Epithelial cell of proximal tubule (primary cell): ENCODE data around the gene ARHGEF17. TPM values are rescaled to one million over a fixed set of nuclear protein-coding genes. Genes with fewer than 3 reads are reported as not detected.

Experiments
- DNase-seq: peaks from one replicate; pipeline ENCODE4 v3.0.0-alpha.2; 2011; ENCODE audit warnings: low read depth
- H3K4me3 ChIP-seq: 2 replicates; pipeline ENCODE4 v1.5.1; 2011; ENCODE audit warnings: low read depth, mild to moderate bottlenecking, low read length
- total RNA-seq: library from RNA; depleted of rRNA; stranded (reverse); fragments of >200 nt; gene quantifications from 2 replicates; pipeline ENCODE4 v1.2.3, GENCODE V29; 2015
- TF ChIP-seq, protein P1 (sequence below): conservative IDR thresholded peaks from 2 replicates; pipeline ENCODE4 v1.5.1; 2012; ENCODE audit warnings: low read depth, mild to moderate bottlenecking, low read length

ARHGEF17 gene
- total RNA-seq, 1 donor from 2014 or later, result 26.4 TPM

DNA sequence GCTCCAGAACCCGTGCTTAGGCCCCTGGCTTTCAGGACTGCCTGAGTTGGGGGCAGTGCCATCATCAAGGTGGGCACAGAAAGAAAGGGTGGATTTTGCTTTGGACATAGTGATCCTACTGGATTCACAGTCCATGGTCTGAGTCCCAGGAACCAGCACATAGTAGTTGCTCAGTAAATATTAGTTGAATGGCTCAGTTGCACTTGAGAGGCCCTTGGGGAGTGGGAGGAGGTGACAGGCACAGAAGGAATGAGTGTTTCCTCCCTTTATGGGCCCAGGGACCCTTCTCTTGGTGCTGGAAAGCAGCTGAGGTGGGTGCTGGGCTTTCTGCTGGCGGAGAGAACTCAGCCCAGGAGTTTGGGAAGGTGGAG lies 16.6 kb downstream of the ARHGEF17 start:
- no peak overlapping the region for H3K4me3 ChIP-seq
- no peak for DNase-seq
- TF ChIP-seq, protein P1, sequence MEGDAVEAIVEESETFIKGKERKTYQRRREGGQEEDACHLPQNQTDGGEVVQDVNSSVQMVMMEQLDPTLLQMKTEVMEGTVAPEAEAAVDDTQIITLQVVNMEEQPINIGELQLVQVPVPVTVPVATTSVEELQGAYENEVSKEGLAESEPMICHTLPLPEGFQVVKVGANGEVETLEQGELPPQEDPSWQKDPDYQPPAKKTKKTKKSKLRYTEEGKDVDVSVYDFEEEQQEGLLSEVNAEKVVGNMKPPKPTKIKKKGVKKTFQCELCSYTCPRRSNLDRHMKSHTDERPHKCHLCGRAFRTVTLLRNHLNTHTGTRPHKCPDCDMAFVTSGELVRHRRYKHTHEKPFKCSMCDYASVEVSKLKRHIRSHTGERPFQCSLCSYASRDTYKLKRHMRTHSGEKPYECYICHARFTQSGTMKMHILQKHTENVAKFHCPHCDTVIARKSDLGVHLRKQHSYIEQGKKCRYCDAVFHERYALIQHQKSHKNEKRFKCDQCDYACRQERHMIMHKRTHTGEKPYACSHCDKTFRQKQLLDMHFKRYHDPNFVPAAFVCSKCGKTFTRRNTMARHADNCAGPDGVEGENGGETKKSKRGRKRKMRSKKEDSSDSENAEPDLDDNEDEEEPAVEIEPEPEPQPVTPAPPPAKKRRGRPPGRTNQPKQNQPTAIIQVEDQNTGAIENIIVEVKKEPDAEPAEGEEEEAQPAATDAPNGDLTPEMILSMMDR, result no peak

DNA sequence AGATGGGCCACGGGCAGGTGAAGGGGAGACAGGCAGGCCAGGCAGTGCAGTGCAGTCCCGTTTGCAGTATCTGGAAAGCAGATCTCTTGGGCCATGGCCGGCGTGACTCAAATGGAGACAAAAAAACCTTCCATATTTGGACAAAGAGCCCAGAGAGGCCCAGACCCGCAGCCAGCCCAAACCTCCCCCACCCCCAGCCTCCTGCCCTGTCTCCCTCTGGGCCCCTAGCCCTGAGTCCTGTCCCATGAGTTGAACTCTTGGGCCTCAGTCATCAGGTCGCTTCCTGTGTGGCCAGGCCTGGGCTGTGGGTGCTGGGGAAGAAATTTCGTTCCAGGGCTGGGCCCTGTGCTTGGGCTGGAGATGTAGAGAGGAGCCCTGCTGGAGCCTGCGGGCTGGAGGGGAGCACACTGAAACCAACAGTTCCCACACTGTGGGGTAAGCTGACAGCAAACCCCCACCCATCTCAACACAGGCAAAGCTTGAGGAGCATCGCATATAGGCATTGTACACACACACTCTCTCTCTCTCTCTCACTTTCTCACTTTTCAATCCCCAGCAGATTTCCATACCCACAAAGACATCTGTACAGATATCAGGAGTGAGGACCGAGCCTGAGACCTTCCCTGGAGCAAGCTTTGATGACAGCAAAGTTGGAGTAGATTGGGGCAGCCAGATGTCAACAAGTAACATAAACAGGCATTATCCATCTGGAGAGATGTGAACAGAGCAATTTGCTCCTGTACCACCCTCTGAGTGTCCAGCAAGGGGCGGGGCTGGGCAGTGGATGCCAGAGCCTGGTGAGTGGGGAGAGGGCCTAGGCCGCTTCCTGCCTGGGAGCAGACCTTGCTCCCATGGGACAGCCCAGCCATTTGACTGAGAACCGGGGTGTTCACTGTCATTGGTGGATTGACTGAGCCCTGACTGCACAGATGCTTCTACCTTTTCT lies 17.2 kb downstream of the ARHGEF17 start:
- TF ChIP-seq, protein P1, result no peak
- no peak overlapping the region for H3K4me3 ChIP-seq
- no peak for DNase-seq

DNA sequence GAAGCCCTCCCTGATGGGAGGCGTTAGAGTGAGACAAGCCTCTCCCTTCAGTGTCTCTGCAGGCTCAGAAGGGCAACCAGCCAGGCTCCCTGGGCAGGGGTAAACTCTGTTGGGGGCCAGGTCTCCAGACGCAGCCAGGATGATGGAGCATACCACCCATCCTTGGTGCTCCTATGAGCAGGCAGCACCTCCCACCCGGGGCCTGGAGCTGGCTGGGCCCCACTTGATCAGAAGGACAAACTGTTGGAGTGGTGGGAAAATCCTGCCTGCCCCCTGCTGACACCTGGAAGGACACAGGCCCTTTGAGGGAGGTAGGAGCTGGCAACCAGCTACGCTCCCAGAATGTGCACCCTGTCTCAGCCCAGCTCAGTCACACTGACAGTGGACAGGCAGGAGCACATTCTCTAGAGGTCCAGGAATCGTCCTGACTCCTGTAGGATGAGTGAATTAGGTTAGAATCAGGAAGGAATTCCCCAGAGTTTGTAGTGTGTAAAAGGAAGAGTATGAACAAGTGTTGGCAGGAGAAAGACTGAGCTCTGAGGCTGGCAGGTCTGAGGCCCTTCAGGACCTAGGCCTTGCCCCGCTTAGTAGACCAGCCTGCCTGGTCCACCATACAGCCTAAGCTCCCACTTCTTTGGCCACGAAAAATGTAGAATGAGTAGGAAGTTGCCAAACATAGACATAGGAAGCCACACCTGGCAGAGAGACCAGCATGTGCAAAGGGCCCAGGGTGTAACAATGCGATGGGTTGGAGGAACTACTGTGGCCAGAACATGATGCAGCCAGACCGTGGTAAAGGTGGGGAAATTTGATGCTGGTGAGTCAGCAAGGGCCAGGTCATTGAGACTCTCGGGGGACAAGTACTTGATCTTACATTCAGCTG lies 19.1 kb downstream of the ARHGEF17 start:
- TF ChIP-seq, protein P1, result no peak
- H3K4me3 ChIP-seq, result no peak overlapping the region
- DNase-seq, result no peak

DNA sequence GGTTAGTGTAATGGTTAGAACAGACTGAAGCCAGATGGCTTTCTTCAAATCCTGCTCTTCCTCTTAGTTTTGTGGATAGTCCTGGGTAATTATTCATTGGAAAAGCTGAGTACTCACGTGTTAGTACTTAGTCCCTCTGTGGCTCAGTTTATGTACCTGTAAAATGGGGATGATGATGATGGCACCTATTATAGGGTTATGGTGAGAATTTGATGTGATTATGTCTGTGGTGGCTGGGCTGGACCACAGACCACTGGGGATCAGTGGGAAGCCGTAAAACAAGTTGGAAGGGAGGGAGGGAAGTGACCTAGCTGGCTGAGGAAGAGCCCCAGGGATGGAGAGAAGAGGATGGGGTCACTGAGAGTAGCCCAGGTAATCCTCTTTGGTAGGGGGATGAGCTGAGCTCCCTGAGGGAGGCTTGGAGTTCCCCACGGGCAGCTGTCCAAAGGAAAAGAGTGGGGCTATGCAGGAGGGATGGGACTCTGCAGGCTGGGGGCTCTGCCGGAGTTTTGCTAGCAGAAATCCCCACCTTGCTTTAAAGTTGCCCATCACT lies 19.8 kb downstream of the ARHGEF17 start:
- DNase-seq, result no peak
- H3K4me3 ChIP-seq, result no peak overlapping the region
- TF ChIP-seq, protein P1, result no peak

DNA sequence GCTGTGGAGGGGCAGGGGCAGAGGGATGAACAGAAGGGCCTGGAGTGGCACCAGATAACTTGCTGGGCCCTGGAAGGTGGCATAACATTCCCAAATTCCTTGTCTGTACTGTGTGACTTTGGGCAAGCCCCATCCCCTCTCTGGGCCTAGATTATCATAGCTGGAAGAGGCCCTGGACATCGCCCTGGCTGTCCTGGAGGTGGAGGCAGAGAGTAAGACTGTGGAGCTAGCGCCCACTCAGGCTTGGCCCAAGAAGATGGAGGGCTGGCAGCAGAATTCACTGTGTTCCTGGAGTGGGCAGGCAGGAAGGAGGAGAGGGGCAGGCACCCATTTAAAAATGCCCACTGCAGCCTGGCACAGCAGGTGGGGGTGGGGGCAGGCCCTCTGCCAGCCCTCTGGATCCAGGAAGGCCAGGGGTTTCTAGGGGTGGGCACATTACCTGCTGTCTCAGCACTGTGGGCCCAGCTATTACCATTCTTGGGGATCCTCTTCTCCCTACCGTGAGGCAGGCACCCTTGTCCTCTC lies 22.6 kb downstream of the ARHGEF17 start:
- no peak for DNase-seq
- H3K4me3 ChIP-seq, result no peak overlapping the region
- TF ChIP-seq, protein P1, result peak; percentile 66

DNA sequence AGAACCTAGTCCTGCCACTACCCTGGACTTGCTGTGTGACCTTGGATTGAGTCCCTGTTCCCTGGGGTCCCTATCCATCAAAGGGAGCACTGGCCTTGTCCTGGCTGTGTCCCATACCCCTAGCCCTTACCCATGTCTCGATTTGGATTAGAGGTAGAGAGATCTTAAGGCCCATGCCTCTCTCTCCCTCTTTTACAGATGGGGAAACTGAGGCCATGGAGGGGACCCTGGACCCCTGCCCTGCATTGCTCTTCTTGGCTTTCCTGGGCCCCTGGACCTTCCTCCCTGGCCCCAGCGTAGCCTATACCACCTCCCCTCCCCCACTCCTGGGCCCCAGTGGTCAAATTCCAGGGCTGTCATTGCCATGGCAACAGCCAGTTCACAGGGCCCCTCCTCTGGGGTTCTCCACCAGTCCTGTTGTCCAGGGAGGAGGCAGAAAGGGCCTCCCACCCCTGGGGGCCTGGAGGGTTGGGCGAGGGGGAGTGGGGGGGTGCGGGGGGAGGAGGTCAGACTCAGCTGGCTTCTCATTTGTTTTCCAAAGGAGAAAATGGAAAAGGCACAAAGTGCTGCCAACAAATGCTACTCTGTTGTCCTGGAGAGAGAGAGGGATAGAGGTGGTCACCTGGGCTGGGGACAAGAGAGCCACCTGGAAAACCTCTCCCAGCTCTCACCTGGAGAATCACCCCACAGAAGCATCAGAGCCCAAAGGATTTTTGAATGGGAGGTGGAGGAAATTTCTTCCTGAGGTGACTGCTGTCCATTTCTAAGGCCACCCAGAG lies 23.3 kb downstream of the ARHGEF17 start:
- H3K4me3 ChIP-seq, result no peak overlapping the region
- DNase-seq, result no peak
- TF ChIP-seq, protein P1, result no peak
